ENCODE data around the gene FBXW9. TPM values are rescaled to one million over a fixed set of nuclear protein-coding genes. Genes with fewer than 3 reads are reported as not detected.

Gene FBXW9
- total RNA-seq, 1 experiment from 2014 or later = 15.4 TPM

DNA sequence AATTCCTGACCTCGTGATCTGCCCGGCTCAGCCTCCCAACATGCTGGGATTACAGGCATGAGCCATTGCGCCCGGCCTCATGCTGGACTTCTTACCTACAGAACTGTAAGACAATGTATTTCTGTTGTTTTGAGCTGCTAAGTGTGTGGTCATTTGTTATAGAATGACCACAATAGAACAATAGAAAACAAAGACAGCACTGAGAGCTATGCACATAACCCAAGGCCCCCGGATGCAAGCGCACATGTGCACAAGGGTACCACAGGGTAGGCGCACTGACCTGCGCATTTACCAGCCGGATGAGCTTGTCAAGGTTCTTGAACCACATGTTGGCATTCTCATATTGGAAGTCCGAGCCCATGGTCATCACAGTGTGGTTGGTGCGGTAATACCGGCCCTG lies 35.5 kb downstream of the FBXW9 start:
- Histone ChIP-seq H3K27ac (ENCODE audit: low read depth, low read length, poor library complexity, severe bottlenecking) (no peak overlapping the region), H3K27me3 (replicated peaks; ENCODE audit: insufficient read depth, low read depth, low read length, poor library complexity) (no peaks in the 10 kb centered on the region), H3K4me1 (ENCODE audit: insufficient read depth, low read length, poor library complexity, severe bottlenecking) (peaks cover 4% of the 10 kb centered on the region), H3K36me3 (ENCODE audit: insufficient read depth, low read length, poor library complexity, severe bottlenecking) (peaks cover 14% of the 10 kb centered on the region), H3K9me3 (ENCODE audit: low read depth, low read length, poor library complexity, severe bottlenecking) (no peaks in the 10 kb centered on the region), H3K4me3 (ENCODE audit: low read depth, low read length, poor library complexity, severe bottlenecking) (no peak overlapping the region)
- DNase-seq (ENCODE audit: low spot score) = no peak
- ChIA-PET POLR2A (ENCODE audit: low non-redundant PET) (no interaction called here), CTCF (interaction anchor here (0.7 kb wide), 1 partner anchor 21 kb away, joined by 3 read pairs; no protein-coding TSS in a partner anchor)
- TF ChIP-seq EZH2 (IDR thresholded peaks at IDR 0.05; ENCODE audit: borderline replicate concordance, low read depth, low read length, poor library complexity, severe bottlenecking) = no peak
- TF ChIP-seq, protein P1, sequence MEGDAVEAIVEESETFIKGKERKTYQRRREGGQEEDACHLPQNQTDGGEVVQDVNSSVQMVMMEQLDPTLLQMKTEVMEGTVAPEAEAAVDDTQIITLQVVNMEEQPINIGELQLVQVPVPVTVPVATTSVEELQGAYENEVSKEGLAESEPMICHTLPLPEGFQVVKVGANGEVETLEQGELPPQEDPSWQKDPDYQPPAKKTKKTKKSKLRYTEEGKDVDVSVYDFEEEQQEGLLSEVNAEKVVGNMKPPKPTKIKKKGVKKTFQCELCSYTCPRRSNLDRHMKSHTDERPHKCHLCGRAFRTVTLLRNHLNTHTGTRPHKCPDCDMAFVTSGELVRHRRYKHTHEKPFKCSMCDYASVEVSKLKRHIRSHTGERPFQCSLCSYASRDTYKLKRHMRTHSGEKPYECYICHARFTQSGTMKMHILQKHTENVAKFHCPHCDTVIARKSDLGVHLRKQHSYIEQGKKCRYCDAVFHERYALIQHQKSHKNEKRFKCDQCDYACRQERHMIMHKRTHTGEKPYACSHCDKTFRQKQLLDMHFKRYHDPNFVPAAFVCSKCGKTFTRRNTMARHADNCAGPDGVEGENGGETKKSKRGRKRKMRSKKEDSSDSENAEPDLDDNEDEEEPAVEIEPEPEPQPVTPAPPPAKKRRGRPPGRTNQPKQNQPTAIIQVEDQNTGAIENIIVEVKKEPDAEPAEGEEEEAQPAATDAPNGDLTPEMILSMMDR (conservative IDR thresholded peaks at IDR 0.05; ENCODE audit: low read depth, low read length) = no peak
- BruUV-seq (replicated peaks) = no TSS peak
- intact Hi-C loops (cut with micrococcal nuclease; ENCODE audit: unreplicated experiment) = no loop called here

DNA sequence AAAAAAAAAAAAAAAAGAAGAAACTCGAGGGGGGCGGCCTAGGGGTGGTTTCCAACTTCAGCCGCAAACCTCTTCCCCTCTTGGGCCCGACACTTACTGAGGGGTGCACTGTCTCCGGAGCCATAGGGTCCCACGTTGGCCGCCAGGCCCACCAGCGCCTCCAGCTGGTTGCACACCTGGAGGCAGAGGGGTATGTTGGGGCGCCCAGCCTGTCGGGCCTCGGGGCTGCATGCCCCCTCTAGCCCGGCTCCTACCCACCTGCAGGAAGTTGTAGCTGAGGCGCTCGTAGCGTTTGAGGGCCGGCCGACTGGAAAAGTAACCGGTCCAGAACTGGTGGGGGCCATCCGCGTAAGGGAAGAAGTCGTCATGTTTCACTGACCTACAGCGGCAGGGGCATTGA lies 38.5 kb downstream of the FBXW9 start:
- no peak overlapping the region for H3K4me3 ChIP-seq (ENCODE audit: low read depth, low read length, poor library complexity, severe bottlenecking)
- no peak overlapping the region for H3K27ac ChIP-seq (ENCODE audit: low read depth, low read length, poor library complexity, severe bottlenecking)
- no TSS peak for BruUV-seq (replicated peaks)
- DNase-seq (ENCODE audit: low spot score) = no peak
- intact Hi-C loops (cut with micrococcal nuclease; ENCODE audit: unreplicated experiment) = no loop called here
- H3K4me1 ChIP-seq (ENCODE audit: insufficient read depth, low read length, poor library complexity, severe bottlenecking) = no peaks in the 10 kb centered on the region
- H3K9me3 ChIP-seq (ENCODE audit: low read depth, low read length, poor library complexity, severe bottlenecking) = no peaks in the 10 kb centered on the region
- TF ChIP-seq, protein P1 (conservative IDR thresholded peaks at IDR 0.05; ENCODE audit: low read depth, low read length) = no peak
- TF ChIP-seq EZH2 (IDR thresholded peaks at IDR 0.05; ENCODE audit: borderline replicate concordance, low read depth, low read length, poor library complexity, severe bottlenecking) = no peak
- POLR2A ChIA-PET (ENCODE audit: low non-redundant PET) = no interaction called here
- peaks cover 11% of the 10 kb centered on the region for H3K36me3 ChIP-seq (ENCODE audit: insufficient read depth, low read length, poor library complexity, severe bottlenecking)
- H3K27me3 ChIP-seq (replicated peaks; ENCODE audit: insufficient read depth, low read depth, low read length, poor library complexity) = no peaks in the 10 kb centered on the region
- CTCF ChIA-PET = no interaction called here

DNA sequence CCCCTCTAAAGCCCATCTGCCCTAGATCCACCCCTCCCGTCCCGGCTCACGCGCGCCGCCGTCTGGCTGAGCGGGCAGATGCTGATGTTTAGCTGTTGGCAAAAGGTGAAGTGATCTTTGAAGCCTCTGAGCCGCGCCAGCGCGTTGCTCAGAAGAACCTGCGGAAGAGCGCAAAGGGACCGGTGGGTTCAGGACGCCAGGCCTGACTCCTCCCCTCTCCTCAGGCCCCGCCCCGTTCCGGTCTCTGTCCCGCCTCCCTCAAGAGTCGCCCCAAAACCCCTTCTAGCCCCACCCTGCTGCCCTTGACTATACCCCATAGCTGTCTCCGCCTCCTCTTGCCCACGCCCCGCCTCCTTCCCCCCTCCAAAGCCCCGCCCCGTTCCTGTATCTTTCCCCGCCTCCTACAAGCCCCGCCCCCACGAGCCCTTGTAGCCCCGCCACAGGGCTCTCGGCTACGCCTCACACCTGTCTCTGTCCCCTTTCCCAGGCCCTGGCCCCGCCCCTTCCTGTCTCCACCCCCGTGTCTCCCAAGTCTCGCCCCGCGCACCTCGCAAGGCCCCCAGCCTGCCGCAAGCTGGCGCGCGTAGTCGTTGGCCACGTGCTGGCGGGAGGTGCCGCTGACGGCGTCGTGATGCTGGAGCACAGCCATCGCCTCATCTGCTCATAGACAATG lies 39.4 kb downstream of the FBXW9 start:
- H3K9me3 ChIP-seq (ENCODE audit: low read depth, low read length, poor library complexity, severe bottlenecking) = no peaks in the 10 kb centered on the region
- CTCF ChIA-PET = no interaction called here
- TF ChIP-seq, protein P1 (conservative IDR thresholded peaks at IDR 0.05; ENCODE audit: low read depth, low read length) = no peak
- no peak for TF ChIP-seq EZH2 (IDR thresholded peaks at IDR 0.05; ENCODE audit: borderline replicate concordance, low read depth, low read length, poor library complexity, severe bottlenecking)
- POLR2A ChIA-PET (ENCODE audit: low non-redundant PET) = no interaction called here
- H3K4me1 ChIP-seq (ENCODE audit: insufficient read depth, low read length, poor library complexity, severe bottlenecking) = no peaks in the 10 kb centered on the region
- DNase-seq (ENCODE audit: low spot score) = no peak
- BruUV-seq (replicated peaks) = no TSS peak
- H3K27ac ChIP-seq (ENCODE audit: low read depth, low read length, poor library complexity, severe bottlenecking) = no peak overlapping the region
- intact Hi-C loops (cut with micrococcal nuclease; ENCODE audit: unreplicated experiment) = no loop called here
- H3K4me3 ChIP-seq (ENCODE audit: low read depth, low read length, poor library complexity, severe bottlenecking) = no peak overlapping the region
- H3K36me3 ChIP-seq (ENCODE audit: insufficient read depth, low read length, poor library complexity, severe bottlenecking) = peaks cover 11% of the 10 kb centered on the region
- no peaks in the 10 kb centered on the region for H3K27me3 ChIP-seq (replicated peaks; ENCODE audit: insufficient read depth, low read depth, low read length, poor library complexity)
